ENCODE measurements around the gene GNMT. TPM values are rescaled to one million over a fixed set of nuclear protein-coding genes. Genes with fewer than 3 reads are reported as not detected.

GNMT gene
- total and polyA plus RNA-seq, 10 of the 15 experiments (the other 5 are each of a cell fraction or from before 2014, with no cell fraction given), result 0.27 to 1.1 (median 0.39) TPM

DNA sequence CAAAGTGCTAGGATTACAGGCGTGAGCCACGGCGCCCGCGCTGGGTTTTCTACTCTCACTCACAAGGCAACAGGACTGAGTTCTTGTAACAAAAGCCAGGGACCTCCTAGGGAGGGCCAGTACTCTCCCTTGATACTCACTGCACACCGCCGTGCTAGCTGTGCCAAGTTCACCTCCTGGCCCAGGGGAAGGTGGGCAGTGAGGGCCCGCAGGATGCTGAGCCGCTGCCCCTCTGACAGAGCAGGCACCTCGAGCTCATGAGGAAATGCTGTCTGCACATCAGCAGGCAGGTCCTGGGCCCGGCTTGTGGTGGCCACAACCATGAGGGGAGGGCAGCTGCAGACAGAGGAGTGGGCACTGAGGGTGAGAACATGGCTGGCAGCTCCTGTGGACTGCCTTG lies 6.7 kb downstream of the GNMT start:
- no peak overlapping the region for H3K27ac ChIP-seq (ENCODE audit: control insufficient read depth, insufficient read depth)
- no peak overlapping the region for H3K9ac ChIP-seq (ENCODE audit: control insufficient read depth, insufficient read depth, low read length)
- H3K79me2 ChIP-seq (ENCODE audit: control insufficient read depth, insufficient read depth, low read length), result no peaks in the 10 kb centered on the region
- ATAC-seq (no peak), FAIRE-seq (no peak), DNase-seq (ENCODE audit: low read depth, low spot score) (no peak)
- H3K4me3 ChIP-seq, result no peak overlapping the region
- no TSS peak for BruUV-seq (replicated peaks)
- TF ChIP-seq, protein P1, sequence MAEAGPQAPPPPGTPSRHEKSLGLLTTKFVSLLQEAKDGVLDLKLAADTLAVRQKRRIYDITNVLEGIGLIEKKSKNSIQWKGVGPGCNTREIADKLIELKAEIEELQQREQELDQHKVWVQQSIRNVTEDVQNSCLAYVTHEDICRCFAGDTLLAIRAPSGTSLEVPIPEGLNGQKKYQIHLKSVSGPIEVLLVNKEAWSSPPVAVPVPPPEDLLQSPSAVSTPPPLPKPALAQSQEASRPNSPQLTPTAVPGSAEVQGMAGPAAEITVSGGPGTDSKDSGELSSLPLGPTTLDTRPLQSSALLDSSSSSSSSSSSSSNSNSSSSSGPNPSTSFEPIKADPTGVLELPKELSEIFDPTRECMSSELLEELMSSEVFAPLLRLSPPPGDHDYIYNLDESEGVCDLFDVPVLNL (IDR thresholded peaks at IDR 0.05; ENCODE audit: low read depth, low read length), result no peak
- TF ChIP-seq CHD4 (IDR thresholded peaks at IDR 0.05) (no peak), IRF4 (IDR thresholded peaks at IDR 0.05; ENCODE audit: low read depth, low read length) (no peak), CREM (IDR thresholded peaks at IDR 0.05; ENCODE audit: low read depth) (no peak), RCOR1 (conservative IDR thresholded peaks at IDR 0.05; ENCODE audit: low read depth, low read length) (no peak), NBN (IDR thresholded peaks at IDR 0.05) (no peak), MYB (IDR thresholded peaks at IDR 0.05; ENCODE audit: borderline replicate concordance, low read depth, low read length) (no peak), SRF (IDR thresholded peaks at IDR 0.05; ENCODE audit: low read depth in 2 of 2, low read length in 2 of 2) (no peak), SMAD5 (IDR thresholded peaks at IDR 0.05; ENCODE audit: low read depth) (no peak), CREB1 (IDR thresholded peaks at IDR 0.05; ENCODE audit: low read depth) (no peak), ZNF217 (IDR thresholded peaks at IDR 0.05) (no peak), RAD51 (IDR thresholded peaks at IDR 0.05) (no peak), GABPA (IDR thresholded peaks at IDR 0.05; ENCODE audit: low read depth) (no peak), HDAC6 (IDR thresholded peaks at IDR 0.05; ENCODE audit: unreplicated experiment) (no peak), NFYB (IDR thresholded peaks at IDR 0.05; ENCODE audit: insufficient read depth, low read depth, low read length) (no peak), ZNF24 (IDR thresholded peaks at IDR 0.05) (no peak)
- TF ChIP-seq, protein P2, sequence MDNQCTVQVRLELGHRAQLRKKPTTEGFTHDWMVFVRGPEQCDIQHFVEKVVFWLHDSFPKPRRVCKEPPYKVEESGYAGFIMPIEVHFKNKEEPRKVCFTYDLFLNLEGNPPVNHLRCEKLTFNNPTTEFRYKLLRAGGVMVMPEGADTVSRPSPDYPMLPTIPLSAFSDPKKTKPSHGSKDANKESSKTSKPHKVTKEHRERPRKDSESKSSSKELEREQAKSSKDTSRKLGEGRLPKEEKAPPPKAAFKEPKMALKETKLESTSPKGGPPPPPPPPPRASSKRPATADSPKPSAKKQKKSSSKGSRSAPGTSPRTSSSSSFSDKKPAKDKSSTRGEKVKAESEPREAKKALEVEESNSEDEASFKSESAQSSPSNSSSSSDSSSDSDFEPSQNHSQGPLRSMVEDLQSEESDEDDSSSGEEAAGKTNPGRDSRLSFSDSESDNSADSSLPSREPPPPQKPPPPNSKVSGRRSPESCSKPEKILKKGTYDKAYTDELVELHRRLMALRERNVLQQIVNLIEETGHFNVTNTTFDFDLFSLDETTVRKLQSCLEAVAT (IDR thresholded peaks at IDR 0.05), result no peak
- TF ChIP-seq, protein P3, sequence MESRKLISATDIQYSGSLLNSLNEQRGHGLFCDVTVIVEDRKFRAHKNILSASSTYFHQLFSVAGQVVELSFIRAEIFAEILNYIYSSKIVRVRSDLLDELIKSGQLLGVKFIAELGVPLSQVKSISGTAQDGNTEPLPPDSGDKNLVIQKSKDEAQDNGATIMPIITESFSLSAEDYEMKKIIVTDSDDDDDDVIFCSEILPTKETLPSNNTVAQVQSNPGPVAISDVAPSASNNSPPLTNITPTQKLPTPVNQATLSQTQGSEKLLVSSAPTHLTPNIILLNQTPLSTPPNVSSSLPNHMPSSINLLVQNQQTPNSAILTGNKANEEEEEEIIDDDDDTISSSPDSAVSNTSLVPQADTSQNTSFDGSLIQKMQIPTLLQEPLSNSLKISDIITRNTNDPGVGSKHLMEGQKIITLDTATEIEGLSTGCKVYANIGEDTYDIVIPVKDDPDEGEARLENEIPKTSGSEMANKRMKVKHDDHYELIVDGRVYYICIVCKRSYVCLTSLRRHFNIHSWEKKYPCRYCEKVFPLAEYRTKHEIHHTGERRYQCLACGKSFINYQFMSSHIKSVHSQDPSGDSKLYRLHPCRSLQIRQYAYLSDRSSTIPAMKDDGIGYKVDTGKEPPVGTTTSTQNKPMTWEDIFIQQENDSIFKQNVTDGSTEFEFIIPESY (IDR thresholded peaks at IDR 0.05), result no peak
- TF ChIP-seq, protein P4, sequence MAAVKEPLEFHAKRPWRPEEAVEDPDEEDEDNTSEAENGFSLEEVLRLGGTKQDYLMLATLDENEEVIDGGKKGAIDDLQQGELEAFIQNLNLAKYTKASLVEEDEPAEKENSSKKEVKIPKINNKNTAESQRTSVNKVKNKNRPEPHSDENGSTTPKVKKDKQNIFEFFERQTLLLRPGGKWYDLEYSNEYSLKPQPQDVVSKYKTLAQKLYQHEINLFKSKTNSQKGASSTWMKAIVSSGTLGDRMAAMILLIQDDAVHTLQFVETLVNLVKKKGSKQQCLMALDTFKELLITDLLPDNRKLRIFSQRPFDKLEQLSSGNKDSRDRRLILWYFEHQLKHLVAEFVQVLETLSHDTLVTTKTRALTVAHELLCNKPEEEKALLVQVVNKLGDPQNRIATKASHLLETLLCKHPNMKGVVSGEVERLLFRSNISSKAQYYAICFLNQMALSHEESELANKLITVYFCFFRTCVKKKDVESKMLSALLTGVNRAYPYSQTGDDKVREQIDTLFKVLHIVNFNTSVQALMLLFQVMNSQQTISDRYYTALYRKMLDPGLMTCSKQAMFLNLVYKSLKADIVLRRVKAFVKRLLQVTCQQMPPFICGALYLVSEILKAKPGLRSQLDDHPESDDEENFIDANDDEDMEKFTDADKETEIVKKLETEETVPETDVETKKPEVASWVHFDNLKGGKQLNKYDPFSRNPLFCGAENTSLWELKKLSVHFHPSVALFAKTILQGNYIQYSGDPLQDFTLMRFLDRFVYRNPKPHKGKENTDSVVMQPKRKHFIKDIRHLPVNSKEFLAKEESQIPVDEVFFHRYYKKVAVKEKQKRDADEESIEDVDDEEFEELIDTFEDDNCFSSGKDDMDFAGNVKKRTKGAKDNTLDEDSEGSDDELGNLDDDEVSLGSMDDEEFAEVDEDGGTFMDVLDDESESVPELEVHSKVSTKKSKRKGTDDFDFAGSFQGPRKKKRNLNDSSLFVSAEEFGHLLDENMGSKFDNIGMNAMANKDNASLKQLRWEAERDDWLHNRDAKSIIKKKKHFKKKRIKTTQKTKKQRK (IDR thresholded peaks at IDR 0.05; ENCODE audit: low read depth, low read length), result no peak
- intact Hi-C loops (cut with micrococcal nuclease; ENCODE audit: unreplicated experiment), result no loop called here
- H2AFZ ChIP-seq (ENCODE audit: control insufficient read depth, low read depth, low read length), result no peak overlapping the region
- H4K20me1 ChIP-seq (ENCODE audit: control insufficient read depth, insufficient read depth), result no peaks in the 10 kb centered on the region
- H3K9me3 ChIP-seq (replicated peaks; ENCODE audit: control insufficient read depth, insufficient read depth, low read length), result no peaks in the 10 kb centered on the region
- no peak overlapping the region for H3K4me2 ChIP-seq (ENCODE audit: control insufficient read depth, insufficient read depth)
- CTCF ChIA-PET, result interaction anchor here (1.4 kb wide), 1 partner anchor 524 kb away, joined by 3 read pairs; no protein-coding TSS in a partner anchor
- 93% methylated on average over 11 of the region's 11 CpGs for WGBS (ENCODE audit: insufficient coverage, insufficient replicate concordance, low lambda C conversion rate, missing lambda C conversion rate)
- H3K4me1 ChIP-seq (ENCODE audit: control insufficient read depth, insufficient read depth, low read length), result no peaks in the 10 kb centered on the region
- no peaks in the 10 kb centered on the region for H3K27me3 ChIP-seq (replicated peaks in 1 of 2; ENCODE audit: control insufficient read depth in 2 of 2, insufficient read depth in 2 of 2, low read length in 1 of 2)
- no peaks in the 10 kb centered on the region; a peak in 3 of 4 replicates for H3K36me3 ChIP-seq (ENCODE audit: control insufficient read depth in 2 of 2, insufficient read depth in 2 of 2, low read length in 1 of 2)
- in situ Hi-C loops (cut with MboI), result no loop called here
- POLR2A ChIA-PET, result interaction anchor here (0.7 kb wide), 3 partner anchors 12 to 714 kb away, joined by 3 to 8 read pairs (median 6); partner anchors contain the start of gene PEX6
- RAD21 ChIA-PET (ENCODE audit: unreplicated experiment), result interaction anchor here (0.6 kb wide), 1 partner anchor 151 kb away, joined by 3 read pairs; no protein-coding TSS in a partner anchor
- SMC1A ChIA-PET (ENCODE audit: uncharacterized antibody, unreplicated experiment), result interaction anchor here (1.3 kb wide), 1 partner anchor 17 kb away, joined by 3 read pairs; the partner anchor contains the start of gene PPP2R5D
